Stimulated activated CD4-positive, alpha-beta T cell treated with anti-CD3 and anti-CD28 coated beads, Interleukin-15, amount 100 ng/mL, for 24 hours (primary cell): ENCODE measurements around the gene ZNF485.
"Not testable (repeated sequence)": the region's sequence is repeated elsewhere in the genome, so short reads cannot be mapped to it uniquely, and the experiment has no call there.

Source experiments
- DNase-seq: peaks from one replicate; pipeline ENCODE4 v3.0.0-alpha.2; 2020

Gene ZNF485

DNA sequence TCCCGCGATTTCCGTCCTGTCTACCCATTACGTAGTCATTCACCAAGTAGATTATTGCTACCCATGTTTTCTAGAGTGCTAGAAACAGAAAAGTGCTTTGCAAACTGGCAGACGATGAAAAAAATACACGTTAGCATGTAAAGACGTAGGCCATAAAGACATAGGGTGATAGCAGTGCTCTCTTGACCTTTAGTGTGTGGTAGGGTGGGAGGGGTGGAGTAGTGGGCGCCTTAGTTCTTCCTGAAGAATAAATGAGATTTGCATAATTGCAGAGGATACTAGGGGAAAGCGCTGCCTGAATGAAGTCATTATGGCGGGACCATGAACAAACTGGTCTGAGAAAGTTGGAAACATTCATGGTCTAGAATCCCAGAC, 948 bp downstream of the ZNF485 start:
- DNase-seq: no peak

DNA sequence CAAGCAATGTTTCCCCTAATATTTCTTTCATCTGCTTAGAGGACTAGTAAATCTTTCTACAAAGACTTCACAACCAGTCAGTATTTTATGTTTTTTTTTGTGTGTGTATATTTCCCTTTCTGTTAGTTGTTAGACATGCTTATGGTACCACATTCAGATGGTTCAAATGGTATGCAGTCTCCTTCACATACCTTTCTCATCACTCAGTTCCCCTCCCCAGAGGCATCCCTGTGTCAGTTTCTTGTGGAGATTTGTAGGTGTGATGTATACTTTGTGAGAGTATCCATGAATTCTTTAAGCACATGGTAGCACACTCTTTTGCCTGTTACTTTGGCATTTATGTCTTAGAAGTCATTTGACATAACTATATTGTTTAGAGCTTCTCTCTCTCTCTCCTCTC, 4.4 kb downstream of the ZNF485 start:
- DNase-seq: no peak

DNA sequence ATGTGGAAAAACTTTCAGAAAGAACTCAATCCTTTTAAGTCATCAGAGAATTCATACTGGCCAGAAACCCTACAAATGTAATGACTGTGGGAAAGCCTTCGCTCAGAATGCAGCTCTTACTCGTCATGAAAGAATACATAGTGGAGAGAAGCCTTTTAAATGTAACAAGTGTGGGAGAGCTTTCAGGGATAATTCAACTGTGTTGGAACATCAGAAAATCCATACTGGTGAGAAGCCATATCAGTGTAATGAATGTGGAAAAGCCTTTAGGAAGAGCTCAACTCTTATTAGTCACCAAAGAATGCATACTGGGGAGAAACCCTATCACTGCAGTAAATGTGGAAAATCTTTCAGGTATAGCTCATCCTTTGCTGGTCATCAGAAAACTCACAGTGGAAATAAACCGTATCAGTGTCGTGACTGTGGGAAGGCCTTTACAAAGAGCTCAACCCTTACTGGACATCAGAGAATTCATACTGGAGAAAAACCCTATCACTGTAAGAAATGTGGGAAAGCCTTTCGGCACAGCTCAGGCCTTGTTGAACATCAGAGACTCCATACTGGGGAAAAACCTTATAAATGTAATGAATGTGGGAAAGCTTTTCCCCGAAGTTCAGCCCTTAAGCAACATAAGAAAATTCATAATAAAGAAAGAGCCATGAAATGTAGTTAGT, 10.6 kb downstream of the ZNF485 start:
- no peak for DNase-seq

- DNase-seq: no peak
Observed at GRCh38 chr10:43619368-43619767, 13.1 kb downstream of the ZNF485 start.

GRCh38 chr10:43622038-43622437, 15.8 kb downstream of the ZNF485 start:
- DNase-seq: no peak

GRCh38 chr10:43623351-43623750, 17.1 kb downstream of the ZNF485 start:
- DNase-seq: no peak

DNA sequence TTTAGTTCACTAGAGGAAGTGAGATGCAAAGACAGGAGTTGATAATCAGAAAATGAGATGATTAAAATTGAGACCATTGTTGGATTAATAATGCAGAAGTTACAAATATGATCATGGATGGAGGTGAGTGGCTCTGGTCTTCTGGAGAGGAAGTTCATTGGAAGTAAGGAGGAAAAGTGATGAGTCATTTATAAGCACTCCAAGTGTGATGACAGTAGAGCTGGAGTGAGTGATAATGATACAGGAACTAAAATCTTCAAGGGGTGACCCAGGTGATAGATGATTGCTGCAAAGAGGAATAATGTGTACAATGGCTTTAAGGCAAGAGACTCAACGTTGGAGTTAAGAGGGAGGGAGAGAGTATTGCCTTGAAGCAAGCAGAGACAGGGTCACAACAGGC, 21.7 kb downstream of the ZNF485 start:
- no peak for DNase-seq

DNA sequence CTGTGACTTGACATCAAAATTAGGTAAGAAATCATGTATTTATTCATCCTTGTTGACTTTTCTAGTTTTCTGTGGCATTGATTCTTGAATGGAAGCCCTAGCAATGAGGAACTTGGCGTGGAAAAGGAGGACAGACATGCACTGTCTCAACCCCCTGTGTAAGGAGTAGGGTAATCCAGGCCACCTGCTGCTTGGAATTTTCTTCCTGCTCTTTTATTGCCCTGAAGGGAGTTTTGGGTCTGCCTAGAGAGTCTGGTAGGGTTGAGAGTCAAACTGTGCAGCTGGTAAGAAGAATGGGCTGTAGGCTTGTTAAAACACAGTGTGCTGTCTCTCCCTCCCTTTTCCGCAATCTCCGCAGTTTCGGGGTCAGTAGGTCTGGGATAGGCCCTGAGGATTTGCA, 22.7 kb downstream of the ZNF485 start:
- no peak for DNase-seq

- DNase-seq: not testable (repeated sequence)
Observed at GRCh38 chr10:43635816-43636215, 29.6 kb downstream of the ZNF485 start.

DNA sequence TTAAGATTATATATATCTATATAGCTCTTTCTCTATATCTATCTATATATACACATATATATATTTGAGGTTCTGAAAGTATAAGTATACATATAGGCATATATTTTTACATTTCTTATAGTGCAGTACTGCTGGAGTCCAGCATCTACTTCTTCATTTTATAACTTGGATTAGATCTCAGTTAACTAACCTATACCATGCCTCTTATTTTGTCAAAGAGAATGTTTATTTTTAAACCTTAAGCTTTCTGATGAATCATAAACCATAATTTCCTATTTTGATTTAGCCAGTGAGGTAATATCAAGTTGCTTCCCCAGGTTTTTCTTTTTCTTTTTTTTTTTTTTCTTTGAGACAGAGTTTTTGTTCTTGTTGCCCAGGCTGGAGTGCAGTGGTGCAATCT, 34.4 kb downstream of the ZNF485 start:
- no peak for DNase-seq

GRCh38 chr10:43644252-43644651, 38.0 kb downstream of the ZNF485 start:
- DNase-seq: no peak

DNA sequence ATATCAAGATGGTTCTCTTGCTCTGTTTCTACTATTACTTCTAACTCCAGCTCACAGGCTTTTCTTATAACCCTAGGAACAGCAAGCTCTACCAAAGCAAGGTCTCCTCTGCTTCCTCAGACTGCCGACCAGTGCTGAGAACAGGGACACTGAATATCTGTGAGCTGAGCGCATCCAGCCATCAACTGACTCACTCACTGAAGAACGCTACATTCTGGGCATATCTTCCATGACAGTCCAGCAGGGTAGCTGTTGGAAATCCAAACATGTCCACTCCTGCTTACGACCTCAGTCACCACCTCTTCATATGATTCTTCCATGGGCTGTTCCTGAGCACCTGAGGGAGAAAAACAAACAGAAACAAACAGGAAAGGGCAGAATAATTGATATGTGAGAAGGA, 39.6 kb downstream of the ZNF485 start:
- no peak for DNase-seq

- DNase-seq: no peak
Observed at GRCh38 chr10:43647576-43647975, 41.3 kb downstream of the ZNF485 start.

- DNase-seq: no peak
Observed at GRCh38 chr10:43648095-43648397, 41.8 kb downstream of the ZNF485 start.

DNA sequence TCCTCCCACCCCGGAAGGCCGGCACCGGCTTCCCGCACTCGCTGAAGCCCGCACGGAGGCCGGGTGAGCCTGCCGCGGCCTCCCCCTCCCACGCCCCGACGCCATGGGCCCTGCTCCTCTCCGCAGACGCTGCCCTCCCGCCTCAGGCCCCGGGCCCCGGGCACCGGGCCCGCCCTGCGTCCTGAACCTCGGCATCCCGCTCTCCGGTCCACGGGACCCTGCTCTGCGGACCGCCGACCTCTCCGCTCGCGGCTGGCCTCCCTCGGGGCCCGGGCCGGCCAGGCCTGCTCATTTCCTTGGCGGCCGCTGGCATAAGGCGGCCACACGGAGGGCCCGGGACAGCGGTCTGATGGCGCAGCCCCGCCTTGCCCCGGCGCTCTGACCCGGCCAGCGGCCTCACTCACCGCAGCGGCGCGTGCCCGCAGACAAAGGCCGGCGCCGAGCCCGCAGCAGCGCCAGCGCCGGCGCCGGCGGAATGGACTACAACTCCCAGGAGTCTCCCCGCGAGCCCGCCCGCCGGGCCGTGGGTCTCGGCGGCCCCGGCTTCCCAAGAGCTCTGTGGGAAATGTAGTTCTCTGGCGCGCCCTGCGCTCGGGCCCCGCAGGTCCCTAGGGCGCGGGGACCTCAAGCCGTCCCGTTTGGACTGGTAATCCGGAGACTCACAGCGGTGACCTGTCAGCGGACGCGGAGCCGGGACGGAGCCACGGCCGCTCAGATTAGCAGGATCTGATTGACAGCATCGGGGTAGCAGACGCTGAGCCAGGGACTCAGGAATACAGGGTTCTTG, 42.4 kb downstream of the ZNF485 start, which contains the start of gene ZNF32:
Gene ZNF32, minus strand, starts transcription at position 484 of the 787 bp plus-strand sequence. CDS start 2,748 bp downstream, outside the sequence.
- DNase-seq: peak; percentile 88

GRCh38 chr10:43649185-43649523, 42.9 kb downstream of the ZNF485 start:
- no peak for DNase-seq

GRCh38 chr10:43653746-43654145, 47.5 kb downstream of the ZNF485 start:
- DNase-seq: no peak

GRCh38 chr10:43655311-43655710, 49.1 kb downstream of the ZNF485 start:
- no peak for DNase-seq

- no peak for DNase-seq
Observed at GRCh38 chr10:43658227-43658626, 52.0 kb downstream of the ZNF485 start.

DNA sequence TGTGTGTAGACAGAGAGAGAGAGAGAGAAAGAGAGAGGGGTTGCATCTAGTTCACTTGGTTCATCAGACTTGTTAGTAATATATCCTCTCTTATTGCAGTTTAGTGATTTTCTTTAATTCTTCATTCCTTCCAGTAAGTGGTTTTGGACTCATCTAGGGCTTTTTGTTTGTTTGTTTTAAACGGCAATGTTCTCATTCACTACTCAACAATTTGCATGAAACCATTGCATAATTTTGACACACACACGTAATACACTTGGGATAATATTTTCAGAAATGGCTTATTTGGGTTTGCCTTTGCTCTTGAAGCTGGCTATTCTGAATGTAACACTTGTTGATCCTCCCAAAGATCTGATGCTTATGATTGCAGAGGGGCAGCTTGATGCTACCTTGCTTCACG, 58.8 kb downstream of the ZNF485 start:
- DNase-seq: no peak

- no peak for DNase-seq
Observed at GRCh38 chr10:43666552-43666951, 60.3 kb downstream of the ZNF485 start.

GRCh38 chr10:43667317-43667731, 61.1 kb downstream of the ZNF485 start:
- DNase-seq: peak; percentile 33
